Measurements from ENCODE around the gene CDKAL1.

GRCh38 chr6:20906945-20907344 lies 372.7 kb downstream of the CDKAL1 start:
- TF ChIP-seq EZH2 (IDR thresholded peaks at IDR 0.05) (no peak), CTCF (IDR thresholded peaks at IDR 0.05) (no peak)

Measured in neural progenitor cell (in vitro differentiated cells).